SJSA1 (cell line): ENCODE measurements around the gene CYP24A1. TPM values are rescaled to one million over a fixed set of nuclear protein-coding genes. Genes with fewer than 3 reads are reported as not detected.

Experiments used
- DNase-seq, 2 experiments: peaks; one replicate each; pipeline ENCODE4 v3.0.0-alpha.2; 2015 to 2020; ENCODE audit warnings: low spot score in 2 of 2, low read depth in 1 of 2
- H3K27ac ChIP-seq: fragments of 250-450 bp; sonication (Bioruptor Pico); 2 replicates; pipeline ENCODE4 v1.5.1; 2020; ENCODE audit warnings: mild to moderate bottlenecking, moderate library complexity
- H3K27me3 ChIP-seq: fragments of 250-450 bp; sonication (Bioruptor Pico); replicated peaks from 2 replicates; pipeline ENCODE4 v1.5.1; 2020; ENCODE audit warnings: mild to moderate bottlenecking, moderate library complexity
- H3K36me3 ChIP-seq: fragments of 250-450 bp; sonication (Bioruptor Pico); 2 replicates; pipeline ENCODE4 v1.5.1; 2020; ENCODE audit warnings: mild to moderate bottlenecking
- H3K4me1 ChIP-seq: fragments of 250-450 bp; sonication (Bioruptor Pico); replicated peaks from 2 replicates; pipeline ENCODE4 v1.6.1; 2021; ENCODE audit warnings: mild to moderate bottlenecking
- H3K4me3 ChIP-seq: fragments of 250-450 bp; sonication (Bioruptor Pico); 2 replicates; pipeline ENCODE4 v1.5.1; 2020; ENCODE audit warnings: mild to moderate bottlenecking
- H3K9me3 ChIP-seq: fragments of 250-450 bp; sonication (Bioruptor Pico); replicated peaks from 2 replicates; pipeline ENCODE4 v1.5.1; 2020; ENCODE audit warnings: mild to moderate bottlenecking
- total RNA-seq: library from RNA; depleted of rRNA; stranded (reverse); fragments of >200 nt; shearing (Covaris generic); gene quantifications from 2 replicates; pipeline ENCODE4 v1.2.3, GENCODE V29; 2014; rRNA removed

Gene CYP24A1
- total RNA-seq: not detected in 2 replicates

- DNase-seq: no peak
- peaks cover 23% of the 10 kb centered on the region for H3K4me1 ChIP-seq
- H3K27ac ChIP-seq: no peak within 1 kb of the TSS
- peaks cover 61% of the 10 kb centered on the region for H3K27me3 ChIP-seq
- H3K36me3 ChIP-seq: no peaks in the 10 kb centered on the region
- no peak within 1 kb of the TSS for H3K4me3 ChIP-seq
- no peaks in the 10 kb centered on the region; the same call in 1 of the 2 replicates for H3K9me3 ChIP-seq
Observed at GRCh38 chr20:54173653-54174456, at the start of gene CYP24A1. Gene CYP24A1, minus strand, starts transcription at chr20:54173986. Its CDS starts 407 bp downstream, at chr20:54173579.

- Histone ChIP-seq H3K27me3 (no peaks in the 10 kb centered on the region), H3K4me1 (no peaks in the 10 kb centered on the region), H3K36me3 (no peaks in the 10 kb centered on the region; the same call in 1 of the 2 replicates), H3K4me3 (no peak overlapping the region), H3K9me3 (no peaks in the 10 kb centered on the region), H3K27ac (no peak overlapping the region)
- no peak for DNase-seq
Observed at GRCh38 chr20:54223285-54223684, 49.5 kb upstream of the CYP24A1 start.

- no peaks in the 10 kb centered on the region for H3K27me3 ChIP-seq
- DNase-seq: no peak
- H3K4me3 ChIP-seq: no peak overlapping the region
- H3K36me3 ChIP-seq: no peaks in the 10 kb centered on the region; the same call in 1 of the 2 replicates
- H3K9me3 ChIP-seq: no peaks in the 10 kb centered on the region
- no peak overlapping the region for H3K27ac ChIP-seq
- H3K4me1 ChIP-seq: no peaks in the 10 kb centered on the region
Observed at GRCh38 chr20:54221996-54222890, 48.5 kb upstream of the CYP24A1 start.

GRCh38 chr20:54221353-54221752 is 47.6 kb upstream of the CYP24A1 start:
- Histone ChIP-seq H3K9me3 (no peaks in the 10 kb centered on the region), H3K27me3 (no peaks in the 10 kb centered on the region), H3K27ac (no peak overlapping the region), H3K4me3 (no peak overlapping the region), H3K36me3 (peaks cover 4% of the 10 kb centered on the region; the same call in 1 of the 2 replicates), H3K4me1 (no peaks in the 10 kb centered on the region)
- no peak for DNase-seq

- Histone ChIP-seq H3K36me3 (peaks cover 6% of the 10 kb centered on the region; the same call in 1 of the 2 replicates), H3K4me3 (no peak overlapping the region), H3K9me3 (no peaks in the 10 kb centered on the region), H3K4me1 (no peaks in the 10 kb centered on the region), H3K27ac (no peak overlapping the region), H3K27me3 (no peaks in the 10 kb centered on the region)
- DNase-seq: no peak
Observed at GRCh38 chr20:54220722-54221121, 46.9 kb upstream of the CYP24A1 start.

- Histone ChIP-seq H3K27me3 (no peaks in the 10 kb centered on the region), H3K9me3 (no peaks in the 10 kb centered on the region), H3K36me3 (peaks cover 11% of the 10 kb centered on the region), H3K4me1 (no peaks in the 10 kb centered on the region), H3K27ac (no peak overlapping the region), H3K4me3 (no peak overlapping the region)
- DNase-seq: peak in 1 of 2 experiments; percentile 21
Observed at GRCh38 chr20:54219751-54220426, 46.1 kb upstream of the CYP24A1 start.

- Histone ChIP-seq H3K27me3 (no peaks in the 10 kb centered on the region), H3K27ac (no peak overlapping the region), H3K4me3 (no peak overlapping the region)
Observed at GRCh38 chr20:54218470-54218869, 44.7 kb upstream of the CYP24A1 start.

GRCh38 chr20:54217762-54218161 is 44.0 kb upstream of the CYP24A1 start:
- Histone ChIP-seq H3K9me3 (no peaks in the 10 kb centered on the region), H3K27ac (no peak overlapping the region), H3K36me3 (peaks cover 11% of the 10 kb centered on the region), H3K27me3 (no peaks in the 10 kb centered on the region), H3K4me3 (no peak overlapping the region), H3K4me1 (no peaks in the 10 kb centered on the region)
- no peak for DNase-seq

More at GRCh38 chr20:54218470-54218869, 44.7 kb upstream of the CYP24A1 start:
- Histone ChIP-seq H3K4me1 (no peaks in the 10 kb centered on the region), H3K36me3 (peaks cover 11% of the 10 kb centered on the region), H3K9me3 (no peaks in the 10 kb centered on the region)
- no peak for DNase-seq

GRCh38 chr20:54215157-54215789 is 41.5 kb upstream of the CYP24A1 start:
- Histone ChIP-seq H3K4me3 (no peak overlapping the region), H3K27me3 (no peaks in the 10 kb centered on the region), H3K27ac (no peak overlapping the region), H3K36me3 (peaks cover 17% of the 10 kb centered on the region), H3K9me3 (no peaks in the 10 kb centered on the region), H3K4me1 (no peaks in the 10 kb centered on the region)
- no peak for DNase-seq

- peaks cover 1% of the 10 kb centered on the region; the same call in 1 of the 2 replicates for H3K4me1 ChIP-seq
- DNase-seq: no peak
Observed at GRCh38 chr20:54214566-54214965, 40.8 kb upstream of the CYP24A1 start.

GRCh38 chr20:54212871-54213270 is 39.1 kb upstream of the CYP24A1 start:
- Histone ChIP-seq H3K27ac (no peak overlapping the region), H3K36me3 (peaks cover 22% of the 10 kb centered on the region)

More at GRCh38 chr20:54214566-54214965, 40.8 kb upstream of the CYP24A1 start:
- peaks cover 17% of the 10 kb centered on the region for H3K36me3 ChIP-seq
- no peaks in the 10 kb centered on the region for H3K27me3 ChIP-seq
- no peak overlapping the region for H3K4me3 ChIP-seq
- H3K9me3 ChIP-seq: no peaks in the 10 kb centered on the region
- H3K27ac ChIP-seq: no peak overlapping the region

GRCh38 chr20:54212226-54212625 is 38.4 kb upstream of the CYP24A1 start:
- Histone ChIP-seq H3K4me1 (peaks cover 9% of the 10 kb centered on the region; the same call in 1 of the 2 replicates), H3K27ac (no peak overlapping the region), H3K36me3 (peaks cover 22% of the 10 kb centered on the region), H3K27me3 (no peaks in the 10 kb centered on the region), H3K9me3 (no peaks in the 10 kb centered on the region), H3K4me3 (no peak overlapping the region)
- no peak for DNase-seq

More at GRCh38 chr20:54212871-54213270, 39.1 kb upstream of the CYP24A1 start:
- Histone ChIP-seq H3K4me1 (peaks cover 9% of the 10 kb centered on the region; the same call in 1 of the 2 replicates), H3K9me3 (no peaks in the 10 kb centered on the region), H3K27me3 (no peaks in the 10 kb centered on the region), H3K4me3 (no peak overlapping the region)
- DNase-seq: no peak
